GM23338 (cell line): ENCODE data around the gene SLC7A5. TPM values are rescaled to one million over a fixed set of nuclear protein-coding genes. Genes with fewer than 3 reads are reported as not detected.
A peak's percentile ranks its signal among the peaks of the same experiment; 100 is the strongest.

Experiments
- ATAC-seq: fragments of 200-7000 bp; cut with Tn5 transposase; 3 replicates; pipeline ENCODE4 v1.9.1; 2020
- DNase-seq: peaks from one replicate; pipeline ENCODE4 v3.0.0-alpha.2; 2015; ENCODE audit warnings: low spot score
- H2AFZ ChIP-seq: fragments of 200-600 bp; sonication (generic); 2 replicates; pipeline ENCODE4 v1.8.0; 2016; ENCODE audit warnings: antibody characterized with exemption, mild to moderate bottlenecking, moderate library complexity
- H3F3A ChIP-seq: fragments of 200-600 bp; sonication (generic); replicated peaks from 2 replicates; pipeline ENCODE4 v1.8.0; 2017; ENCODE audit warnings: antibody characterized with exemption, mixed run types, low read depth
- H3K27ac ChIP-seq: fragments of 200-600 bp; sonication (generic); 2 replicates; pipeline ENCODE4 v1.6.1; 2016; ENCODE audit warnings: low read depth
- H3K27me3 ChIP-seq: fragments of 200-600 bp; sonication (generic); 2 replicates; pipeline ENCODE4 v1.8.0; 2016; ENCODE audit warnings: mild to moderate bottlenecking, mixed run types, moderate library complexity; ENCODE audit not compliant: insufficient read depth
- H3K36me3 ChIP-seq: fragments of 200-600 bp; sonication (generic); 2 replicates; pipeline ENCODE4 v1.8.0; 2016; ENCODE audit warnings: mild to moderate bottlenecking; ENCODE audit not compliant: insufficient read depth
- H3K4me1 ChIP-seq: fragments of 200-600 bp; sonication (generic); 2 replicates; pipeline ENCODE4 v1.8.0; 2016; ENCODE audit warnings: mild to moderate bottlenecking, moderate library complexity; ENCODE audit not compliant: insufficient read depth
- H3K4me2 ChIP-seq: fragments of 200-600 bp; sonication (generic); 2 replicates; pipeline ENCODE4 v1.7.1; 2017; ENCODE audit warnings: mixed run types
- H3K4me3 ChIP-seq: fragments of 200-600 bp; sonication (generic); 2 replicates; pipeline ENCODE4 v1.6.1; 2016; ENCODE audit warnings: mixed run types
- H3K79me2 ChIP-seq: fragments of 200-600 bp; sonication (generic); replicated peaks from 2 replicates; pipeline ENCODE4 v1.8.0; 2017; ENCODE audit warnings: mild to moderate bottlenecking; ENCODE audit not compliant: insufficient read depth
- H3K9me2 ChIP-seq: fragments of 200-600 bp; sonication (generic); 2 replicates; pipeline ENCODE4 v1.8.0; 2017; ENCODE audit not compliant: insufficient read depth
- H4K20me1 ChIP-seq: fragments of 200-600 bp; sonication (generic); replicated peaks from 2 replicates; pipeline ENCODE4 v1.8.0; 2017; ENCODE audit warnings: mild to moderate bottlenecking; ENCODE audit not compliant: insufficient read depth
- H3K27ac Mint-ChIP-seq: 2 replicates; pipeline ENCODE4 v1.8.0; 2020; ENCODE audit warnings: inconsistent platforms, mild to moderate bottlenecking, moderate library complexity, mixed read lengths
- H3K27me3 Mint-ChIP-seq: 3 replicates; pipeline ENCODE4 v1.8.0; 2022; ENCODE audit warnings: low read depth, mild to moderate bottlenecking, moderate library complexity, mixed read lengths, inconsistent platforms; ENCODE audit not compliant: insufficient read depth, poor library complexity
- H3K36me3 Mint-ChIP-seq: 3 replicates; pipeline ENCODE4 v1.8.0; 2021; ENCODE audit warnings: low read depth, mild to moderate bottlenecking, inconsistent platforms, moderate library complexity, mixed read lengths
- H3K4me1 Mint-ChIP-seq: 3 replicates; pipeline ENCODE4 v1.8.0; 2020; ENCODE audit warnings: mild to moderate bottlenecking, inconsistent platforms, mixed read lengths
- H3K4me3 Mint-ChIP-seq: 3 replicates; pipeline ENCODE4 v1.8.0; 2021; ENCODE audit warnings: moderate library complexity, mild to moderate bottlenecking, inconsistent platforms, mixed read lengths
- H3K9me3 Mint-ChIP-seq: 3 replicates; pipeline ENCODE4 v1.8.0; 2020; ENCODE audit warnings: moderate library complexity, mild to moderate bottlenecking, inconsistent platforms, mixed read lengths
- CTCF ChIP-seq, 2 experiments: fragments of 200-600 bp in 1 of 2; sonication (generic) in 1 of 2; conservative IDR thresholded peaks; 2 replicates each; pipeline versions ENCODE4 v1.5.1 to v1.6.1; 2016 to 2017; ENCODE audit warnings: antibody characterized with exemption in 2 of 2, low read depth in 2 of 2, mild to moderate bottlenecking in 2 of 2, moderate library complexity in 1 of 2
- EZH2phosphoT487 ChIP-seq: fragments of 200-600 bp; sonication (generic); IDR thresholded peaks from one replicate; pipeline ENCODE4 v1.8.1; 2018; ENCODE audit warnings: antibody characterized with exemption; ENCODE audit not compliant: unreplicated experiment
- JUNB ChIP-seq: IDR thresholded peaks from one replicate; pipeline ENCODE4 v1.6.1; 2016; ENCODE audit warnings: antibody characterized with exemption; ENCODE audit not compliant: unreplicated experiment
- NANOG ChIP-seq: IDR thresholded peaks from 2 replicates; pipeline ENCODE4 v1.6.1; 2016; ENCODE audit warnings: antibody characterized with exemption, borderline replicate concordance
- REST ChIP-seq: IDR thresholded peaks from one replicate; pipeline ENCODE4 v1.6.1; 2018; ENCODE audit warnings: antibody characterized with exemption; ENCODE audit not compliant: unreplicated experiment
- ZNF114 ChIP-seq: fragments of 250-450 bp; sonication (Bioruptor Pico); IDR thresholded peaks from 2 replicates; pipeline ENCODE4 v1.5.0; 2020; ENCODE audit warnings: mild to moderate bottlenecking, moderate library complexity
- ZNF331 ChIP-seq: fragments of 250-450 bp; sonication (Bioruptor Pico); IDR thresholded peaks from 2 replicates; pipeline ENCODE4 v1.5.0; 2020; ENCODE audit warnings: low read depth, mild to moderate bottlenecking, moderate library complexity
- ZNF462 ChIP-seq: fragments of 250-450 bp; sonication (Bioruptor Pico); IDR thresholded peaks from 2 replicates; pipeline ENCODE4 v1.5.0; 2020; ENCODE audit warnings: mild to moderate bottlenecking, moderate library complexity
- polyA plus RNA-seq: library from polyadenylated mRNA; unstranded; fragments of >200 nt; fragmentation: Nextera tagmentation; extraction: Ambion mirVana; gene quantifications from 2 replicates; pipeline ENCODE4 v1.2.1, GENCODE V29; 2016
- total RNA-seq: library from RNA; depleted of rRNA; stranded (reverse); fragments of >200 nt; shearing (Covaris generic); gene quantifications from 2 replicates; pipeline ENCODE4 v1.2.3, GENCODE V29; 2014

SLC7A5 gene
- total and polyA plus RNA-seq, 2 experiments from 2014 or later, result 107 to 386 TPM

- Histone ChIP-seq H3K4me1 (peaks cover 39% of the 10 kb centered on the region), H3K79me2 (peaks cover 81% of the 10 kb centered on the region), H3K4me2 (peak overlapping the region; percentile 52; the same call in 1 of the 2 replicates), H3K27me3 (no peaks in the 10 kb centered on the region), H2AFZ (no peak overlapping the region), H3K9me2 (no peaks in the 10 kb centered on the region), H3K27ac (no peak overlapping the region), H4K20me1 (peaks cover 37% of the 10 kb centered on the region), H3F3A (peaks cover 26% of the 10 kb centered on the region; the same call in 1 of the 2 replicates), H3K4me3 (0 out of 2 replicates have a peak overlapping the region, but pooled peaks have one; percentile 16), H3K36me3 (0 out of 2 replicates have a peak, but pooled peaks cover 7% of the 10 kb centered on the region)
- H3K27me3 Mint-ChIP-seq, result peaks cover 23% of the 10 kb centered on the region
- TF ChIP-seq ZNF331 (CRISPR knock-in tag) (no peak), ZNF114 (CRISPR knock-in tag) (no peak), NANOG (no peak), CTCF (conservative IDR thresholded peaks at IDR 0.05; ENCODE audit: low read depth in 2 of 2) (no peak), EZH2phosphoT487 (no peak), JUNB (no peak), ZNF462 (CRISPR knock-in tag) (no peak), REST (no peak)
- peaks cover 61% of the 10 kb centered on the region for H3K4me1 Mint-ChIP-seq
- H3K27ac Mint-ChIP-seq, result peak overlapping the region; percentile 56; the same call in 1 of the 2 replicates
- H3K4me3 Mint-ChIP-seq, result no peak overlapping the region; the same call in 2 of the 3 replicates
- no peaks in the 10 kb centered on the region for H3K9me3 Mint-ChIP-seq
- peaks cover 78% of the 10 kb centered on the region for H3K36me3 Mint-ChIP-seq
- DNase-seq (no peak), ATAC-seq (no peak)
Observed at GRCh38 chr16:87854907-87855683, 14.2 kb downstream of the SLC7A5 start.
